NT2/D1 (cell line): Measurements from ENCODE around the gene SLC9A9.

Source experiments
- SUZ12 ChIP-seq: IDR thresholded peaks from 2 replicates; pipeline ENCODE4 v1.6.1; 2011; ENCODE audit not compliant: insufficient read length, insufficient read depth; ENCODE audit errors: extremely low read depth
- YY1 ChIP-seq: IDR thresholded peaks from 2 replicates; pipeline ENCODE4 v1.6.1; 2011; ENCODE audit not compliant: insufficient read length, insufficient read depth
- ZNF274 ChIP-seq: IDR thresholded peaks from 2 replicates; pipeline ENCODE4 v1.6.1; 2011; ENCODE audit warnings: mild to moderate bottlenecking, low read depth, low read length

GRCh38 chr3:143241481-143241951 is 606.8 kb downstream of the SLC9A9 start:
- TF ChIP-seq SUZ12 (no peak), YY1 (no peak), ZNF274 (no peak)
